ENCODE data around the gene ATP8B4.
A peak's percentile ranks its signal among the peaks of the same experiment; 100 is the strongest.
"Not testable (repeated sequence)": the region's sequence is repeated elsewhere in the genome, so short reads cannot be mapped to it uniquely, and the experiment has no call there.

ATP8B4 gene

DNA sequence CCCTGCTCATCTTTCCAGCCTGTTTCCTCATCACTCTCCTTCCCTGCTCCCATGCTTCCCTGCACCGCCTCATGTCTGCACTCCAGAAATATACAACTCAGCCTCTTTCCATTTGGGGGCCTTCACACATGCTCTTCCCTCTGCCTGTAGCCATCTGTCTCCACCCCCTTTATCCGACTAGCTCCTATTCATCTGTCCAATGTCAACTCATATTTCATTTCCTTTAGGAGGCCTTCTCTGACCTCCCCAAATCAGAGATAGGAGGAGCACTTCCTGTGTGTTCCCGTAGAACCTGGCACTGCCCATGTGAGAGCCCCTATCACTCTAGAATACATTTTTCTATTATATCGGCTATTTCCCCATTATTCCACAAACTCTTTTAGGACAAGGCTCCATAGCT, 10.6 kb downstream of the ATP8B4 start:
- DNase-seq: no peak

DNA sequence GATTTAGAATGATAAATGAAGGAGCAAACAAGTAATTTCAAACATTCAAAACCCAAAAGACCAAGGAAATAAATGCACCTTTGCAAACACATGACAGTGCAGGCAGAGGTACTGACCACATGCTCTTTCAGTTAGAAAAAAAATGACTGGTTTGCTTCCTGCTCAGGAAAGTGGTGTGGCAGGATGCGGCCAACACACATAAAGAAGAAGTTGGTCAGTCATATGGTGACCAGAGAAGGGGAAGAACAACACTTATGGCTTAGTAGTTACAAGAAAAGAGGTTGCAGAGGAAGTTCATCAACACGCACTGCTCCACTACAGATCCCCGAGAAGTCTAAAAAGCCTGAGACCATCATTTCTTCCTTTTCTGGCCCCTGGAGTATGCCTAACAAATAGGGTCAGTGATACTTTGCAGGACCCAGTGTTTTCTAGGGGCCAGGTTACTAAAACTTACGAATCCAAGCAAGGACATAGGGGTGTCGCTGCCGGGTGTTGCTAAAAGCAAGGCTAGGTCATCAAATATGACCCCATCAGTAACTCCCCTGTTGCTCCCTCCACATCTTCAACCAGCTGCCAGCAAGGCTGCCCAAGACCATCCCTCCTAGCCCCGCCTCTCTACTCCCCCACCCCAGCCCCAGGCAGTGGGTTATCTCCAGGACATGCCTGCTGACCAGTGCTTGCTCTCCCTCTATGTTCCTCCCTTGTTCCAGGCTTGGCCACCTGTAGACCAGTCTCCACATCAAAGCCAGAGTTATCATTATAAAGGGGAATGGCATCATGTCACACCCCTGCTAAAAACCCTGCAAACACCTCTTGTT, 11.2 kb downstream of the ATP8B4 start:
- peak in 1 of 2 experiments; percentile 37 for DNase-seq

DNA sequence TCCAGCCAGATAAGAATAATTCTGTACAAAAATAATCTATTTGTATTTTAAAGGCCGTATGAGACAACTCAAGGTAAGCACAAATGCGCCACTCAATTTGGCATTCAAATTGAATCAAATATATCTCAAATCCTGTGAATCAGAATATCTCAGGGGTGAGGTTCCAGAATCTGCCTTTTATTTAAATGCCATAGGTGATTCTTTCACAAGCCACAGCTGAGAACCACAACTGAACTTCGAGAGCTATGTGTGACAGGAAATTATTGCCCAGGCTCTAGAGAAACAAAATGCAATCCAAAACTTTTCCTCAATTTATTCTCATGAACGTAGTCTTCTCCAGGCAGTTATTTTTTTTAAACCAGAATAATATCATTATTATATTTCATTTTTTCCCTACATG, 11.9 kb downstream of the ATP8B4 start:
- DNase-seq: no peak

DNA sequence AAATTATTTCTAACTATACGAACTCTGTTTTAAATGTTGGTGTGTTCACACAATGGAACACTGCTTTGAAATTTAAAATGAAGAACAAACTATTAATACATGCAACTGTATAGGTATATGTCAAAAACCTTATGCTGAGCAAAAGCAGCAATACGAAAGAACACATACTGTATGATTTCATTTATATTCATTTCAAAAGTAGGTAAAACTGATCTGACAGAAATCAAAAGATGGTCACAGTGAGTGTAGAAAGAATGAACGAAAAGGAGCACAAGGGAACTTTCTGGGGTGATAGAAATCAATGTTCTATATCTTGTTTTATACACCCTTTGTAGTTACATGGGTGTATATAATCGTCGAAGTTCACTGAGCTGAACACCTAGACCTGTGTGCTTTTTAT, 12.6 kb downstream of the ATP8B4 start:
- DNase-seq: no peak

DNA sequence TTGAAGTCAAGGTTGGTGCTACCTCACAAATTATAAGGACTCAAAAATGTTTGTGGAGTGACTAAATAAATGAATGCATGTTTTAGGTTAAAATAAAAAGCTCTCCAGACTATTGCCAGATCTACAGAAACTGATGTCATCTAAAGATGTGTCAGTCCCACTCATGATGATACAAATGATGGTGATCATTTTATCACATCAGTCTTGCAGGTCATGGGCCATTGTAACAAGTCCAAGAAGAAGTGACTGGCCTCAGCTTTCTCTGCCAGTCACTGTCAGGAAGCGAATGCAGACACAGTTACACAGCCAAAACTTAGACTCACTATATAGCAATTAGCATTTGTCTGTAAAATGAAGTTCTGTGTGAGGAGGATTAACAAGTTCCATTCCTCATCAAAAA, 18.5 kb downstream of the ATP8B4 start:
- DNase-seq: no peak

DNA sequence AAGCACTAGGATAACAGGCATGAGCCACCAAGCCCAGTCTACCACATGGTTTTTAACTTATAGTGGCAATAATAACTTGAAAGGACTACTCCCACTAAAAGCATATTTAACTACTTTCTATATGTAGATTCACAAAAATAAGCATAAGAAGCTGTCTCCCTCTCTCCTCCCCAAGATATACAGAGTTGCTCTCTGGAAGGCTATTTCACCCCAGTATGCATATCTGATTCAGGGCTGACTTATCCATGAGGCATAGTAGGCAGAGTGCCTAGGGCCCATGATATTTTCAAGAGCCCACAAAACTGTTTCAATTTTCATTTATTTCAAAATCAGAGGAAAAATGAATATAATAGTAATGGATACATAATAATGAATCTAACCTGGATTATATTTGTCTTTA, 20.5 kb downstream of the ATP8B4 start:
- no peak for DNase-seq

DNA sequence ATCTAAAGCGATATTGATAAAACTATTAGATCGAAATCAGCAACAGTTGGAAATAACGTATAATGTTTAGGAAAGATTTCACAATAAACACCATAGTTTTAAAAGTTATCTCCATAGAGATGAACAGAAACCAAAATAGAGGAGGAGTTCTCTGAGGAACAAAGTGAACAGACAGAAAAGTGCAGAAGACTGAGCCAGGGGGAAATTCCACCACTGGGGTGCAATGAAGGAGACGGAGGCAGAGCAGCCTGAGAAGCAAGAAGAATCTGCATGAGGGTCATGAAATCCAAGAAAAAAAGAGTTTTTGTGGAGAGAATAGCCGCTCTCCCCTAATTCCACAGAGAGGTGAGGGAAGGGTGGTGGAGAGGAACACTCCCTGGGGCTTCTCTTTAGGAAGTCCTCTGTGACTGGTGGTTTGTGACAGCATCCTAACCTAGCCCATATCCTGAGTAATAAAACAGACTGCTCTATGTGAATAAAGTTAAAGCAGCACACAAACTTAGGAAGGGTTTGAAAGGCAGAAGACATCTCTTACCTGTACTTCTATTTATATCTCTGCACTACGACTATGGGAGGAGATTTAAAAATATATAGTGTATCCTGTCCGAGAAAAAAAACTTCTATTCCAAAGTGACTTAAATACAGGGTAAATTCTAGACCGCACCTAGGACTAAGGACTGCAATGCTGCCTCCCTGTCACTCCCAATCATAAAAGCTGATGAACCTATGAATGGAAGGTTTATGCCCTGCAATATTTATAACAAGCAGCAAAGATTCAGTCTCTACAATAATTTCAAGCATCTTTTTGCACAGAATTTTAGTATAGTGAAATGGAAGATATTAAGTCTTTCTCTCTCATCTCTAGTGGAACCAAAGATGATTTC, 22.9 kb downstream of the ATP8B4 start:
- DNase-seq: no peak

DNA sequence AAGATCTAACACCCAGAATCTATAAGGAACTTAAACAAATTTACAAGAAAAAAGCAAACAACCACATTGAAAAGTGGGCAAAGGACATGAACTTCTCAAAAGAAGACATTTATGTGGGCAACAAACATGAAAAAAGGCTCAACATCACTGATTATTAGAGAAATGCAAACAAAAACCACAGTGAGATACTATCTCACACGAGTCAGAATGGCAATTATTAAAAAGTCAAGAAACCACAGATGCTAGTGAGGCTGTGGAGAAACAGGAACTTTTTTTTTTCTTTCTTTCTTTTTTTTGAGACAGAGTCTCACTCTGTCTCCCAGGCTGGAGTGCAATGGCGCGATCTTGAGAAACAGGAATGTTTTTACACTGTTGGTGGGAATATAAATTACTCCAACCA, 29.6 kb downstream of the ATP8B4 start:
- not testable (repeated sequence) for DNase-seq

DNA sequence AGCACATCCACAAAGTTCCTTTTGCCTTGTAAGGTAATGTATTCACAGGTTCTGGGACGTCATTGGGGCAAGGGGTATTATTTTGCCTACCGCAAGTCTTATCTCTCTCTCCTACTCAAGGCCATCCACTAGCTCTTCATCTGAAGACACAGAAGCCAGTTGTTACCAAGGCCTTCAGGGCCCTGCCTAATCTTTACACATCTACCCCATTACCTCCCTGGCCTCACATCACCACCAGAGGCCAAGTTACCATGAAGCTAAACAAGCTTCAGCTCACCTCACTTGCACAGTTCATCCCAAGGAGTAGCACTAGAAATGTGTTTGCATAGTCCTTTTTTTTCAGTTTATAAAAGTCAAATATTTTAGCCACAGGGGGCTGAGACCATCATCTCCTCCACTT, 34.1 kb downstream of the ATP8B4 start:
- no peak for DNase-seq

DNA sequence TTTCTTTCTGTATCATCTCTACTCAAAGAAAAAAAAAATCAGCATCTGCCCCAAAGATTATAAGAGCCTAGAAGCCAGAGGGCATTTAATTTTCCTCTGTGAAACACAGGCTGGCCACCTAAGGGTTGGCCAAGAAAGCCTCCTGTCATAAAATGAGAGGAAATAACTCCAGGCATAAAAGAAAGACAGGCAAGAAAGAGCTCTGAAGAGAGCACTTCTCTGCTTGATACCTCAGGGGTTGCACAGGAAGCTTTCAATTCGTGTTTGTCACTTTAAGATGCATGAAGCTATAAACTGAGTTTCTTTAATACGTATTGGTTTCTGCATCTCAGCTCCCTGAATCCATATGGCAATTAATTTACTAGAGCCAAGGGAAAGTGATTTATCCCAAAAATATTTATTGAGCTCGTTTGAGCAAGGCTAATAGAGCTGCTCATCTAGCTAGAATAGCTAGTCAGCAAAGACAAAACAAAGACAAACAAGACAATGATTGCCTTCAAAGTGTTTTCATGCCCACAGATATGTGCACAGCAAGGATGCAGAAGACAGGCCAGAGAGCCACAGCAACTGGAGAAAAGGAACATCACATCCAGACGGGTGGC, 35.5 kb downstream of the ATP8B4 start:
- DNase-seq: no peak

DNA sequence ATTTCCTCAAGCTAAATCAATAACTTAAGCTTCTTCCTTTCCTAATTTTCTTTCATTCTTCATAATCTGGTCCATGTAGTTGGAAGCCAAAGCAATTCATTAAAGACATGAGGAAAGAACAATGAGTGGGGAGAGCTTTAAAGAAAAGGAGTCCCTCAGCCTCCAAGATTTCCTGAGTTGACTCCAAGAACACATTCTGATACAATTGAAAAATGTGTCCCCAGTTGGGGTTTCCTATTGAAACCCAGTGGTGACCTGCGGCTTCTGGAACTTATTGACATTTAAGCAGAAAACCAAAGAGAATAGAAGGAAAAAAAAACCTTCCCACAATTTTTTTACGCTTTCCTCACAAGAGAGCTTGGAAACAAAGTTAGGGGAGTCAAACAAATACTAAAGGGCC, 37.0 kb downstream of the ATP8B4 start:
- DNase-seq: no peak

DNA sequence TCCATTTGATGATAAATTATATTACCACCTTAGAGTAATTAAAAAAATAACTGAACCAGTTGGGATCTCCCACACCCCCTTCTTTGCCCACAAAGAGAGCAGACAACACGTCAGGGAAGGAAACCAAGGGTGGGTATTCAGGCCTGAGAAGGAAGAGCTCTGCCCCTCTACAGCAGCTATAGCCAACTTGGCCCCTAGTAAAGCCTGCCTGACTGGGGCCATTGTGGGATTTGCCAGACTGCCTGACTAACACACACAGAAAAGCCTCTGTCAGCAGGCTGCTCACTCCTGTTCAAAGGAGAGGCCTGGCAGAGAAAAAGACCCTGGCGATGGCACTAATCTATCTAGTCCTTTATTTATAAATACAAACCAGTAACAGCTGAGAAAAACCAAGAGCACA, 41.4 kb downstream of the ATP8B4 start:
- DNase-seq: no peak

DNA sequence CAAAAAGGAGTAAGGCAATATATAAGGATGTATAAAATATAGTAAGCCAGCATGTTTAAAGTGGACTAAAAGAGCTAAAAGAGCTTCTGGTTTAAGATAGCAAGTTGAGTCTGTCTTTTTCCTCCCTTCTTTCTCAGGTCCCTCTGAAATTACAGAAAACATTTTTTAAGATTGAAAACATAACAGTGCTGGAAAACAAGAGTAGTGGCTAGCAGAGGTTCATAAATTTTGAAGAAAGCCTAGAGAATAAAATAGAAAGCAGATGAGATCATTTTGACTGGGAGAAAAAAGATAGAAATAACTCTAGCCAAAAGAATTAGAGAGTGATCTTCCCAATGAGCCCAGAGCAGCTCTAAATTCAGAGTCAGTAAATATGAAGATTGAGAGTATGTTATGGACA, 41.9 kb downstream of the ATP8B4 start:
- DNase-seq: no peak

DNA sequence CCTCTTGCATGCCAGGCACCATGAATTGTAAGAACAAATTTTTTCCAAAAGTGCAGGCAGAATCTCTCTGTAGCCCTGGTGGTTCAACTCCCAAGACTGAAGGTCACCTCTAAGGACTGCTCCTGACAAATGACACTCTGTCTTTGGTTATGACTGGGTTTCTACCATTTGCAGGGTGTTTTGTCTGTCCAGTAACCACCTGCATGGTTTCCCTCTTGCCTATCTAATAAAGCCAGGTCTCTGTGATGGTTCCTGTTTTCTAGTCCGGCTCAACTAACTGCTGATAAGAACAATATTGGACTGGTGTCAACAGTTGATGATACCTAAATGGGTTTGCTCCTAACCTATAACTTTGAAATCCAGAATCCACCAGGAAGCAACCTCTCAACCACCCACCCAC, 43.7 kb downstream of the ATP8B4 start:
- DNase-seq: no peak

DNA sequence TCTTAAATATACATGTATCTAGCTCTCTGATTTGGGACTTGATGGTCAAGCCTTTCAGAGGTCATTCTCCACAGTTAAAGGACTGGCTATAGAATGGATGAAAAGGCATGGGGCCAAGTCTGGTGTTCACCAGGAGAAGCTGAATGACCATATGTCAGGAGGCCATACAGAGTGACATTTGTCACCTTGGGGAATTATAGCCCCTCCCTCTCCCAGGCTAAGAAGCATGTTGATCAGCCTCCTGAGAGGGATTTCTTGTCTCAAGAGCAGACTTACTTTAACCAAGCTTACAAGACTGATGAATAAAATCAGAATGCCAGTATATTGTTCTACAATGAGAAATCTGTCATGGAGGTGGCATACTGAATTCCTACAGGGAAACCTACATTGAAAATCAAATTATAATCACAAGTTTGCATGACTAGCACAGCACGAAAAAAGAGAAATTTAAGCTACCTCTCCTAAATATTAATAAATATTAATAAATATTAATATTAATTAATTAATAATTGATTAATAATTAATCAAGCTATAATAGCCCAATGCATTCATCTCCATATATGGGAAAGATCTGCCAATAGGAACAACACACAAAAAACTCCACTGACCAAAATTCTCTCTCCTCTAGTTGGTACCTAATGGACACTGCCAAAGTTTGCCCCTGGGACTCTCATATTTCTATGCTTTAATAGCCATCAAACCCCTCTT, 47.3 kb downstream of the ATP8B4 start:
- no peak for DNase-seq

DNA sequence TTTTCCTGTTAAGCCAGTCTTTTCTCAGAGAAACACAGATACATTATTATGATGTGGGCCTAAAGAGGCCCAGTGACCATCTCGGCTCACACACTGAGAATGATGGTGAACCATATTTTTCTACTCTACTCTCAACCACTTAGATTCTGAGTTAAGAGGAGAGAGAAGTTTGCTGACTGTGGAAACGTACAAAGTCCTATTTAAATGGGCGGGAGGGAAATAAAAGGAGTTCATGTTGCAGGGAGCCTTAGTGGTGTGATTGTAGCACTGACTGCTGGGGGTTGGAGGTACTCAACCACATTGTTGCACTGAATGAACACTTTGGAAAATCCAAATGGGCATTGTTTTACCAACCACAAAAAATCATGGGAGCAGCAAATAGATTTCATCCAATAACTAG, 51.0 kb downstream of the ATP8B4 start:
- DNase-seq: no peak

DNA sequence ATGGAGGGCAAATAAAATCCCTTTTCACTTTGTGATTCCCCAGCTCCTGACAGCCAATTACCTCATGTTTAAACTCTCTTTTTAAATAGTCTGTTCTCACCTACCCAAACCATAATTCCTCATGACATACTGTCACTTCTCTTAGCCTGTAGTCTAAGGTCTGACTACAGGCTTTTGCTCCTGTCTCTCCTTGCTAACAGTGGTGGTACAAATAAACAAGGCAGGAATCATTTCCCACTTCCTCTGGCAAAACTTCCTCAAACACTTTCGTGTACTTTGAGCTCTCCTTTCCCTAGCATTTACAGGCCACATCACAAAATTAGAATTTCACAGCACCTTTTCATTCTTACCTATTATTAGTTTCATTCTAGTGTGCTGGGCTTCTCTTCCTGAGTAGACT, 51.8 kb downstream of the ATP8B4 start:
- DNase-seq: no peak

DNA sequence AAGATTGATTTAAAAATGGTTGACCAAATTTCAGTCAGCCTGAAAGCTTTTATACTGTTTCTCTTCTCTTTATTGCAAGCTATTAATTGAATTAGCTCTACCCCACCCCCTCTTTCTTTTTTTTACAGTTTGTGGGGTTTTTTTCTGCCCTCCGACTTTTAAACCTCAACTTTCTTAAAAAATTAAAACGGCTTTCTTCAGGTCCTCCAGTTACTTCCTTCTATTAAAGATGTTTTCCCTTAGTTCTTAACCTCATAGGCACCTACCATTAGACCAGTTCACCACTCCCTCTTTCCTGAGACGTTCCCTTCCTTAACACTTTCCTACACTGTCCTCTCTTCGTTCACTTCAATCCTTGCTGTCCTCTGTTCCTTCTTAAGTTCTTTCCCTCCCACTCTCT, 52.4 kb downstream of the ATP8B4 start:
- DNase-seq: no peak

DNA sequence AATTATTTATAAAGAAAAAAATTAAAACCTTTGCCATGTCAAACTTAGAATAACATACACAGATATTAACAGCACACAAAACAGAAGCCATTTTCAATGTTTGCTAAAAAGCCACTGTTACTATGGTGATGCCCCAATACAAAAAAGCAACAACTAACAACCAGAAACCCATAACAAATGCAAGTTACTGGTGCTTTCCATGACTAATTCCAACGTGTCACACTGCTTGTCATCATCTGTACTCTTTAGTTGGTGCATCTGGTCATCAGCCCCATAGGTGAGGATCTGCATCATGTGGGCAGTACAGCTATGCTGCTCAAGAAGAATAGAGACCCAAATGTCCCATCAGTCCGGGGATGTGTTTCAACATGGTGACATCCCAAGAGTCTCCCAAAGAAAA, 52.8 kb downstream of the ATP8B4 start:
- DNase-seq: no peak

DNA sequence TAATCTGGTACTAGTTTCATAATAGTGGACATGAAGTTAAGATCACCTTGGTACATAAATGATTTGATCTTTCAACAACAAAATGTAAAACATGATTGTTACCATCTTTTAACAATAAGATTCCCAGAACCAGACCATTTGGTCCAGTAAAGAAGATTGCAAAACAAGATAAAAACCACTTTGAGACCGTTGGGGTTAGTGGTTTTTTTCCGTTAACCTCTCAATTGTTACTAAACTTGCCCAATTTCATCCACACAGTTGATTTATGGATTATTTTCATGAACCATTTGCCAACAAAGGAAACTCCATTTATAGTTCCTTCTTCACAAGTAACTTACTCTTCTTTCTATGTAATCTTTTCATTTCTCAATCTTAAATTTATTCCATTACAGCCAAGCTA, 53.8 kb downstream of the ATP8B4 start:
- no peak for DNase-seq

DNA sequence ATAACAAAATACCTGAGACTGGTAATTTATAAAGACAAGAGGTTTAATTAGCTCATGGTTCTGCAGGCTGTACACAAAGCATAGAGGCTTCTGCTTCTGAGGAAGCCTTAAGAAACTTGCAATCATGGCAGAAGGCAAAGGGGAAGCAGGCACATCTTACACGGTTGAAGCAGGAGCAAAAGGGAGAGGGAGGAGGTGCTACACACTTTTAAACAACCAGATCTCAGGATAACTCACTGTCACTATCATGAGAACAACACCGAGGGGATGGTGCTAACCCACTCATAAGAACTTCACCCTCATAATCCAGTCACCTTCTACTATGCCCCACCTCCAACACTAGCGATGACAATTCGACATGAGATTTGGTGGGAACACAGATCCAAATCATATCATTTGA, 54.4 kb downstream of the ATP8B4 start:
- DNase-seq: no peak

DNA sequence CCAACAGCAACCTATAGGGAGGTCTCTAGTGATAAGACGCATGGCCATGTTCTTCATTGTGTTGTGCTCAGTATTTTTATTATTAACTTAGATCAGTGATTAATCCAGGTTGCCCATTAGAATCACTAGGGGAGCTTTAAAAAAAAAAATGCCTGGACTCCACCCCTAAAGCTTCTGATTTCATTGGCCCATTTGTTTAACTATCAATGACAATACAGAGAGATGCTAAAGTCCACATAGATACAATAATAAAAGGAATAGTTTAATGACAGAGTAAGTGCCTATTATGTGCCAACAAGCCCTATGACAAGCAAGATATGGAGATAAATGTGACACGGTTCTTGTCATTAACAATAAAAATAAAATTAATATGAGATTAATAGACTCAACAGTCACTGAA, 55.8 kb downstream of the ATP8B4 start:
- no peak for DNase-seq

DNA sequence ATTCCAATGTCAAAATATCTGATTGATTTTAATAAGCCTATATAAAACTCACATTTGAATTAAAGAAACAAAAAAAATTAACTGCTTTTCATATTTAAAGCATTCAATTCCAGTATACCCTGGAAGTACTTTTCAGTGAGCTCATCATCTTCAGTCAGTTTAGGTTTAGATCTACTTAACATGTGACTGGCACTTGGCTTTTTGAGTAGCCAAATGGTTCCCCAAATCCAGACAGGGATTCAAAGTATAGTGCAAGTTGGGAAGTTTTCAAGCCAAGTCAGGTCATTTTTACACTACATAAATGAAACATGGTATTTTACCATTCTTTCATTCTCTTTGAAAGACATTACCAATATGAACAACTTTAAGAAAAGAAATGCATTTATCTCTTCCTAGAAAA, 57.5 kb downstream of the ATP8B4 start:
- no peak for DNase-seq
